GM13976 (cell line): ENCODE measurements around the gene UXS1.
"Not testable (repeated sequence)": the region's sequence is repeated elsewhere in the genome, so short reads cannot be mapped to it uniquely, and the experiment has no call there.

Source experiments
- DNase-seq: peaks from one replicate; pipeline ENCODE4 v3.0.0; 2012; ENCODE audit warnings: low spot score
- CTCF ChIP-seq: IDR thresholded peaks from 2 replicates; pipeline ENCODE4 v1.5.1; 2012; ENCODE audit warnings: borderline replicate concordance, mild to moderate bottlenecking; ENCODE audit not compliant: insufficient read depth; ENCODE audit errors: extremely low read depth, missing control alignments, control extremely low read depth
- in situ Hi-C: fragments of 300-500 bp; cut with MboI; formaldehyde crosslinking; loops from one replicate; pipeline ENCODE4 v1.12.0; 2022; ENCODE audit warnings: low sequenced_read_pairs, mixed read lengths, inconsistent platforms; ENCODE audit not compliant: unreplicated experiment

The UXS1 gene

GRCh38 chr2:106193977-106194778 lies at the start of gene UXS1:
TSS of gene UXS1 (minus strand) at chr2:106194301. CDS start at chr2:106194241, 60 bp downstream.
- DNase-seq: peak; percentile 98
- in situ Hi-C loops: no loop called here
- no peak for TF ChIP-seq CTCF

GRCh38 chr2:106239491-106239890 lies 45.4 kb upstream of the UXS1 start:
- DNase-seq, in situ Hi-C loops: not testable (repeated sequence)

- DNase-seq, in situ Hi-C loops: not testable (repeated sequence)
Measured at GRCh38 chr2:106235392-106235791, 41.3 kb upstream of the UXS1 start.

GRCh38 chr2:106233350-106233706 lies 39.2 kb upstream of the UXS1 start:
- in situ Hi-C loops: no loop called here
- no peak for DNase-seq
- TF ChIP-seq CTCF: no peak

- in situ Hi-C loops: no loop called here
- DNase-seq: no peak
- TF ChIP-seq CTCF: no peak
Measured at GRCh38 chr2:106232638-106233349, 38.7 kb upstream of the UXS1 start.

GRCh38 chr2:106223347-106223746 lies 29.2 kb upstream of the UXS1 start:
- TF ChIP-seq CTCF: no peak
- DNase-seq: no peak
- in situ Hi-C loops: no loop called here

- in situ Hi-C loops, DNase-seq: not testable (repeated sequence)
Measured at GRCh38 chr2:106222057-106222456, 28.0 kb upstream of the UXS1 start.

GRCh38 chr2:106219813-106220212 lies 25.7 kb upstream of the UXS1 start:
- in situ Hi-C loops: no loop called here
- TF ChIP-seq CTCF: no peak
- no peak for DNase-seq

GRCh38 chr2:106219157-106219556 lies 25.1 kb upstream of the UXS1 start:
- in situ Hi-C loops, DNase-seq: not testable (repeated sequence)
